Activated T-cell treated with anti-CD3 and anti-CD28 coated beads for 48 hours (primary cell): ENCODE data around the gene SMIM20.

Experiments
- DNase-seq: peaks from one replicate; pipeline ENCODE4 v3.0.0-alpha.2; 2020; ENCODE audit warnings: low read depth

SMIM20 gene

GRCh38 chr4:25955705-25956104 lies 41.7 kb downstream of the SMIM20 start:
- DNase-seq: no peak

- DNase-seq: no peak
Observed at GRCh38 chr4:25956260-25956659, 42.2 kb downstream of the SMIM20 start.

- no peak for DNase-seq
Observed at GRCh38 chr4:25958110-25958509, 44.1 kb downstream of the SMIM20 start.

GRCh38 chr4:25962393-25962792 lies 48.4 kb downstream of the SMIM20 start:
- no peak for DNase-seq

- no peak for DNase-seq
Observed at GRCh38 chr4:25965629-25966028, 51.6 kb downstream of the SMIM20 start.

GRCh38 chr4:25966171-25966570 lies 52.2 kb downstream of the SMIM20 start:
- no peak for DNase-seq

GRCh38 chr4:25969374-25970155 lies 55.5 kb downstream of the SMIM20 start:
- DNase-seq: no peak

- no peak for DNase-seq
Observed at GRCh38 chr4:25970226-25970675, 56.2 kb downstream of the SMIM20 start.

- DNase-seq: no peak
Observed at GRCh38 chr4:25970691-25971432, 56.8 kb downstream of the SMIM20 start.

- no peak for DNase-seq
Observed at GRCh38 chr4:25972366-25972765, 58.3 kb downstream of the SMIM20 start.

GRCh38 chr4:25972984-25973745 lies 59.1 kb downstream of the SMIM20 start:
- DNase-seq: no peak

- no peak for DNase-seq
Observed at GRCh38 chr4:25976780-25977179, 62.8 kb downstream of the SMIM20 start.

- DNase-seq: no peak
Observed at GRCh38 chr4:25977397-25978170, 63.6 kb downstream of the SMIM20 start.

GRCh38 chr4:25978327-25978726 lies 64.3 kb downstream of the SMIM20 start:
- DNase-seq: no peak
